HepG2 (cell line): Measurements from ENCODE around the gene SYCE3. TPM values are rescaled to one million over a fixed set of nuclear protein-coding genes. Genes with fewer than 3 reads are reported as not detected.

Source experiments
- AKNA ChIP-seq: sonication (generic); formaldehyde crosslinking; IDR thresholded peaks from 2 replicates; pipeline ENCODE4 v1.4.0; 2020; ENCODE audit warnings: missing genetic modification reagents, borderline replicate concordance
- E2F5 ChIP-seq: sonication (generic); formaldehyde crosslinking; conservative IDR thresholded peaks from 2 replicates; pipeline ENCODE4 v1.4.0; 2020; ENCODE audit warnings: missing genetic modification reagents
- ESRRA ChIP-seq: sonication (generic); formaldehyde crosslinking; IDR thresholded peaks from 2 replicates; pipeline ENCODE4 v1.5.1; 2020; ENCODE audit warnings: mild to moderate bottlenecking, low read depth, missing genetic modification reagents
- GFI1 ChIP-seq: sonication (generic); formaldehyde crosslinking; IDR thresholded peaks from 2 replicates; pipeline ENCODE4 v1.5.0; 2020; ENCODE audit warnings: missing genetic modification reagents, mild to moderate bottlenecking, borderline replicate concordance
- MBD4 ChIP-seq: IDR thresholded peaks from 2 replicates; pipeline ENCODE4 v1.6.1; 2012; ENCODE audit warnings: low read length, inconsistent platforms, borderline replicate concordance
- MLLT10 ChIP-seq: sonication (generic); formaldehyde crosslinking; IDR thresholded peaks from 2 replicates; pipeline ENCODE4 v1.4.0; 2020; ENCODE audit warnings: missing genetic modification reagents
- PRPF4 ChIP-seq: fragments of 200-400 bp; formaldehyde crosslinking; IDR thresholded peaks from 2 replicates; pipeline ENCODE4 v1.6.1; 2016; ENCODE audit warnings: low read length, low read depth; ENCODE audit not compliant: poor library complexity, severe bottlenecking
- WIZ ChIP-seq: sonication (generic); formaldehyde crosslinking; IDR thresholded peaks from 2 replicates; pipeline ENCODE4 v1.5.1; 2020; ENCODE audit warnings: mild to moderate bottlenecking, missing genetic modification reagents
- ZBTB43 ChIP-seq: sonication (generic); formaldehyde crosslinking; conservative IDR thresholded peaks from 2 replicates; pipeline ENCODE4 v1.4.0; 2020; ENCODE audit warnings: missing genetic modification reagents
- ZKSCAN1 ChIP-seq: fragments of 150-350 bp; IDR thresholded peaks from 2 replicates; pipeline ENCODE4 v1.6.1; 2014; ENCODE audit warnings: low read length
- ZNF230 ChIP-seq: sonication (generic); formaldehyde crosslinking; IDR thresholded peaks from 2 replicates; pipeline ENCODE4 v1.4.0; 2020; ENCODE audit warnings: mild to moderate bottlenecking, missing genetic modification reagents
- ZNF24 ChIP-seq: fragments of 450-650 bp; IDR thresholded peaks from 2 replicates; pipeline ENCODE4 v1.6.1; 2017; ENCODE audit warnings: antibody characterized with exemption, mild to moderate bottlenecking
- ZNF616 ChIP-seq: sonication (generic); formaldehyde crosslinking; IDR thresholded peaks from 2 replicates; pipeline ENCODE4 v1.5.0; 2020; ENCODE audit warnings: low read depth, mild to moderate bottlenecking, missing genetic modification reagents
- ZNF747 ChIP-seq: sonication (generic); formaldehyde crosslinking; IDR thresholded peaks from 2 replicates; pipeline ENCODE4 v1.8.1; 2023; ENCODE audit warnings: missing genetic modification reagents, mild to moderate bottlenecking, borderline replicate concordance
- polyA plus RNA-seq, 8 experiments: library from polyadenylated mRNA; depleted of rRNA in 3 of 8; stranded (reverse) in 7 of 8; unstranded in 1 of 8; fragments of >200 nt; fragmentation: Illumina TruSeq in 4 of 8; extraction: Trizol in 4 of 8; gene quantifications; 2 replicates each; pipeline versions ENCODE4 v1.2.1 to v1.2.3, GENCODE V29; 2011 to 2016; ENCODE audit warnings: low read depth in 4 of 8, missing spikeins in 1 of 8, mixed read lengths in 1 of 8; ENCODE audit not compliant: insufficient read depth in 1 of 8
- total RNA-seq, 5 experiments: library from RNA; depleted of rRNA; stranded (reverse); fragments of >200 nt; fragmentation: Illumina TruSeq; extraction: Trizol; gene quantifications; 2 replicates each; pipeline ENCODE4 v1.2.3, GENCODE V29; 2016; ENCODE audit warnings: low read depth in 1 of 5

SYCE3 gene
- total and polyA plus RNA-seq, 2 of the 13 experiments (the other 11 are each of a cell fraction or from before 2014, with no cell fraction given) = not detected

- TF ChIP-seq E2F5 = 0 out of 2 replicates have a peak, but pooled peaks have one; percentile 18
- no peak for TF ChIP-seq MBD4
- TF ChIP-seq ZNF747 (CRISPR knock-in tag) = no peak
- TF ChIP-seq PRPF4 = no peak
- TF ChIP-seq ZNF24 = no peak
- TF ChIP-seq ESRRA = peak; percentile 50; the same call in 1 of the 2 replicates
- no peak for TF ChIP-seq ZNF230 (CRISPR knock-in tag)
- TF ChIP-seq ZNF616 (CRISPR knock-in tag) = no peak
- no peak; the same call in 1 of the 2 replicates for TF ChIP-seq ZBTB43
- TF ChIP-seq GFI1 (CRISPR knock-in tag) = peak; percentile 46; the same call in 1 of the 2 replicates
- TF ChIP-seq ZKSCAN1 = no peak
- TF ChIP-seq WIZ (CRISPR knock-in tag) = no peak
- TF ChIP-seq MLLT10 (CRISPR knock-in tag) = no peak
- TF ChIP-seq AKNA (CRISPR knock-in tag) = peak; percentile 96; the same call in 1 of the 2 replicates
These were observed 32.7 kb downstream of the SYCE3 start, which contains the start of gene TYMP (continued) for GRCh38 chr22:50529897-50530579.
